ENCODE results near the gene SPON1.
"Not testable (repeated sequence)": the region's sequence is repeated elsewhere in the genome, so short reads cannot be mapped to it uniquely, and the experiment has no call there.

SPON1 gene

DNA sequence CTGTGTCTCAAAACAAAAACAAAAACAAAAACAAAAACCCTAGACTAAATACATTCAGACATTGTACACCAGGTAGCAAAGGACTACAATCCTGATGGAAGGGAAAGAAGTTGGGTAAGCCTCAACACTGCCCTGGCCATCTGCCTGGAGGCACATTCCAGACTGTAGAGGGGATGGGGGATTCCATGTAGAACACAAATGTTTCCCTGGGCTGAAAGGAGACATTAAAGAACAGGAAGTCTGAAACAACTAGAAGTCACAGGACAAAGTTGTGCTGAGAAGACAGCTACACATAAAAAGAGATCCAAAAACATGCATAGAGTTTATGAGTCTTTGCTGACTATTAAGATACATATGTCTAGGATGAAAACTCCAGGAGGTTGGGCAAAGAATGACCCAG lies 312.6 kb downstream of the SPON1 start:
- DNase-seq (ENCODE audit: low read depth), result no peak

DNA sequence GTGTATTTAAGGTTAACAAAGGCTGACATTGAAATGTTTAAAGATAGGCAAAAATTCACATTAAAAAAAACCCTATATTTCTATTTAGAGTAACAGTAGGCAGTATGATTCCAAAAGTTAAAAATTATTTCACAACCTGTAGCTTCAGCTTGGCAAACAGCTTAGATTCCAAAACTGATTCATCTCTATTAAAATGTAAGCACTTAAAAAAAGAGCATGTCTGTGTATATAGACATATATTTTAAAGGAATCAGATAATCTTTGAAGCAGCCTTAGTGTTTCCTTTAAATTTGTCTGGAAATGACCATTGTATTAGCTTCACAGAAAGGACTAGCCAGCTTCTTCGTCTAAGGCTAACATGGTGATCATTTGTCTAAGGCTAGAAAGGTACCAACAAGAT lies 316.3 kb downstream of the SPON1 start:
- DNase-seq (ENCODE audit: low read depth), result not testable (repeated sequence)

DNA sequence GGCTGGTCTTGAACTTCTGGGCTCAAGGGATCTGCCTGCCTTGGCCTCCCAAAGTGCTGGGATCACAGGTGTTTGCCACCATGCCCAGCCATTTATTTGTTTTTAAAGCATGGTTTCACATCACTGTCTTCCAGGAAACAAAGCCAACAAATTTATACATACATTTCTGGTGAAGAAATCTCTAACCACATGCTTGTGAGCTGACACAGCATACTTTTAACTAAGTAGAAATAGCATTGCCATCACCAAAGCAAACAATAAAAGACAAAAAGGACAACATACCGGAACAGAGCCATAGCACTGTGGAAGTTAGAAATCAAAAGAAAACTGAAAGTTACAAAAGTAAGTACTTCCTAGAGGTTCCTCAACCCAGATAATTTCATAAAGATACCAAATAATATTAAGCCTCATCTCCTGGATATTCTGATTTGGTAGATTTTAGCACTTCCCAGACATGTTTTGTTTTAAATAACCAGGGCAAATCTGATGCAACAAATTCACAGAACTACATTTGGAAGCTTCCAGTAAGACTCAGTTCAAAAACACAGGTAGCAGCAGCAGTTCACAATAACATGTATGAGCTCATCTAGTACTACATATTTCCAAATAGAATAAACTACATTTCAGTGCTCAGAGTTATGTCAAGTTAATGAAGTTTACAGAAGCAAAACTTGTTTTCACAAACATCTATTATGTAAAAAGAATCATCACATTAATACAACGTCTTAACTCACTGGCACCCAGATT lies 325.8 kb downstream of the SPON1 start:
- DNase-seq (ENCODE audit: low read depth), result peak; percentile 74

DNA sequence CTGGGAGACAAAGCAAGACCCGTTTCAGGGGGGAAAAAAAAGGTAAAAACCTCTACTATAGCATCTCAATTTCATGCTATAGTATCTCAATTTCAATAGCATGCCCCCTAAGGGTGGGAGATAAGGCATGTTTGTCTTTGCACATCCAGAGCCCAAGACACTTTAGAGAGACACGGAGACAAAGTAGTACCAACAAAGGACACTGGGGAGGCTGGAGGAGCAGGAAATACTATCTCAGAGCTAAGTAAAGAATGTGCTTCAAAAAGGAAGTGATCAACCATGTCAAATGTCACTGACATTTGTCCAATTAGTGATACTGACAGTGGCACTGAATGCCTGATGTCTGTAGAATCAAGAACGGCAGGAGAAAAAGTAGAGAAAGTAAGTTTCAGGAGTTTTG lies 327.9 kb downstream of the SPON1 start:
- no peak for DNase-seq (ENCODE audit: low read depth)

DNA sequence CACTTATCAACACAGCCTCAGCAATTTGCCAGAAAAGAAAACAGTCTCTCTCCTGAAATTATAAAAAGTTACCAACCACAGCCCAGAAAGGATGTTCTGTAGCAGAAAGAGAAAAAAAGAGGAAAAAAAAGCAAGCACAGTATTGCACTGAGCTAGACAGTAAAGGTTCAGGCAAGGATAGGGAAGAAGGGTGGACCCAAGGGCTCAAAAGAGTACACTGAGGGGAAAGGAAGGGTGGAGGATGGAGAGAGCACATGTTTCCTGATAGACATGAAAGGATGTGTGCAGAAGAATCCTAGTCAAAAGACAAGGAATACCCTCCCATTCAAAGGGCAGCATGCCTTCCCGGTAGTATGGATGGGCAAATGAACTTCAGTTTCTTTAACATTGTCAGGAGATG lies 337.4 kb downstream of the SPON1 start:
- DNase-seq (ENCODE audit: low read depth), result no peak

DNA sequence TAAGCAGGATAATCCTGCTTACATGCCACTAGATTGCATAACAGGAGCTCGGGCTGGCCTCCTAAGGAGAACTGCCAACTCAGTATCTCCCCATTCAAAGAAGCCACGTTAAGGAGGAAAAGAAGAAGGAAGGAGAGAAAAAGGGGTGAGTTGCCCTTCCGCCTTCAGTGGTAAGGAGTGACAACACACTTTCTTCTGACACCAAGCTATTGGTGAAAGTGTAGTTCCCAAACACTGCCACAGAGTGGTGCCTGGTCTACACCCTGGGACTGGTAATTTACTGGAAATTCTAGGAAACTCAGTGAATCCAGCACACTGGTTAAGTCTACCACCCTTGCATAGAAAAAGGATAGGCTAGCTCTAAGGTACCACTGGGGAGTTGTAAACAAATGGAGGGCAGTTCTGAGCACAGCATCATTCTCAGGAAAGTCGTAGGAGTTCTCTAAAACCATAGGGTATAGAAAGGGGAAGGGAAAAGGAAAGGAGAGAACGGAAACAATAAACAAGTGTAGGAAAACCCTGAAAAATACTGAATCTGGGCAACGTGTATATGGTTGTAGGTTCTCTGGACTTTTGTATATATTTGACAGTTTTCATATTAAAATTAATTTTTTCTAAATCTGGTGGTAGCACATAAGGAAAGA lies 338.3 kb downstream of the SPON1 start:
- peak; percentile 69 for DNase-seq (ENCODE audit: low read depth)

DNA sequence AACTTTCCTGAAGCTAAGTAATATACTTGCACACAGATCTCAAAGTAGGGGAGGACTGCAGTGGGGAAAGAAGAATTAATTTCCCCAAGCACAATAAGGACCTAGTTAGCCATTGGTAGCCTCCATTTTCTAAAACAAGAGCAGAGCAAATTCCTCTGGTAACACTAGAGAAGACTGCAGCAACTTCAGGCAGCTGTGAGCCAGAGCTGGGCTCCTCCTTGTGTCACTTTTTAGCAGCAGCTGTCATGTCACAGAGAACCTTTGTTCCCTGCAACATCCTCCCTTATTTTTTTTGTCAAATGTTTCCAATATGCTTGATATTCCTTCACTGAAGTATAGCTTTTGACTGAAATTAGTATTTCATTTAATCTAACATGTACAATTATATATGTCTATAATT lies 342.1 kb downstream of the SPON1 start:
- DNase-seq (ENCODE audit: low read depth), result no peak

DNA sequence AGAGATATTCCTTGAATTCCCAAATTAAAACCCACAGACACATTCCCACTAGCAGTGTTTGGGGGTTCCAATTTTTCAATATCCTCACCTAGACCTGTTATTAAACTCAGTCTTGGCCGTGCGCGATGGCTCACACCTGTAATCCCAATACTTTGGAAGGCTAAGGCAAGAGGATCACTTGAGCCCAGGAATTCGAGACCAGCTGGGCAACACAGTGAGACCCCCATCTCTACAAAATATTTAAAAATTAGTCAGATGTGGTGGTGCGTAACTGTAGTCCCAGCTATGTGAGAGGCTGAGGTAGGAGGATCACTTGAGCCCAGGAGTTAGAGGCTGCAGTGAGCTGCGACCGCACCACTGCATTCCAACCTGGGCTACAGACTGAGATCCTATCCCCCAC lies 343.1 kb downstream of the SPON1 start:
- no peak for DNase-seq (ENCODE audit: low read depth)

DNA sequence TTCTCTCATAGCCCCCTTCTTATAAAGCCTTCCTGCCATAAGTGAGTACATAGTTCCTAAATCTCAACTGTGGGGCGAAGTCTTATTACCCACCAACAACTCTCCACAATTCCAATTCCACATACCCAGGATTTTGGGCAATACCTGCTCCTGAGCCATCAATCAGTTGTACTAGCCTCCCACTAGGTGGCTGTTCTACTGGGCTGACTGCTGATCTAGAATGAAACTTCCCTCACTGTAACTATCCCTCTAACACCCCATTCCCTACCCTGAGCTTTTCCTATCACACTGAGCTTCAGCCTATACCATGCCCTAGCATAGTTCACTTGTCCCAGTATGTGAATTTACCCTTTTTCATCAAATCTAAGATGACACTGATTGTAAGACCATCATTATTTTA lies 344.0 kb downstream of the SPON1 start:
- DNase-seq (ENCODE audit: low read depth), result no peak

DNA sequence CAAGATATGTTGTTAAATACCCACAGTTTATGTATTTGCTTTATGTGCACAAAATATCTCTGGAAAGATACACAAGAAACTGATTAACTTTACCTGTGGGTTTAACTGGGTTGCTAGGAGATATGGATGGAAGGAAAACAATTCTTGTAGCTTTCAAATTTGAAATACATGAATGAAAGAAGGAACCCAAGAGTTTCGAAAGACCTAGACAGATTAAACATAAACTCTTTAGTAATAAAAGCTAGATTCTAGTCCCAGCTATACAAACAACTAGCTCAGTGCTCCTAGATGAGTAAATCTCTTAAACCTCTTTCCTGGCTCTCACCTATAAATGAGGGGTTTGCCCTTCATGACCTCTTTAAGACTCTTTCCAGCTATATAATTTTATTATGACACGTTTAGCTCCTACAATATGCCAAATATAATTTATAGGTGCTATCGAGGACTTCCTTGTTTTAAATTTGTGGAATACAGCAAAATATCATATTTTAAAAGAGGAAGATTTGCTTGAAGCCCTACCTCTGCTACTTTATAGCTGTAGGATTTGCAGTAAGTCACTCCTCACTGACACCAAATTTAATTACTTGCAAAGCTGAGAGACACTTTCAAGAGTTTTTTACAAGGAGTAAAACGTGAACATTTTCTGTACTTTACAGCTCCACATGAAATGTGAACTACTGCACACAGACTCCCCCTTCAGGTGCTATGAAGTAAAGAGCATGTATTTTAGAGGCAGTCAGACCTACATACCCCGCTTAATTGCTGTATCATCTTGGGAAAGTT lies 345.8 kb downstream of the SPON1 start:
- DNase-seq (ENCODE audit: low read depth), result peak; percentile 44

DNA sequence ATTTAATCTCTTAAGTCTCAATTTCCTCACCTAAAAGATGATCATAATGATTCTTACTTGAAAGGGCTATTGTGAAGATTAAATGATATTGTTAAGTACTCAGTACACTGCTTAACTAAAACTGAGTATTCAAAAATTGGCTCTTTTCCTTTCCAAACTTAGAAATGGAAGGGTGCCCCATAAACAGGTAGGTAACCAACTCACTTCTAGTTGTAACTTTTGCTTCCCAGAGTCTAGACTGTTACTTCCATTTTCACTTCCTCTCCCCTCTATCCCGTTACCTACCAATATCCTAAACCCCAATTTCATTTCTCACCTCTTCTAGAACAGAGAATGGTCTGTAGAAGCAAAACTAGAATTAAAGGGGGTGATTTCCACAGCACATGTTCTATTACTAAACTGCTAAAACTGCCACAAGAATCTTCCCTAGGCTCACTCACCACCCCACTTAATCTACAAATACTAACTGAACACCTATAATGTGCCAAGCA lies 346.4 kb downstream of the SPON1 start:
- no peak for DNase-seq (ENCODE audit: low read depth)

DNA sequence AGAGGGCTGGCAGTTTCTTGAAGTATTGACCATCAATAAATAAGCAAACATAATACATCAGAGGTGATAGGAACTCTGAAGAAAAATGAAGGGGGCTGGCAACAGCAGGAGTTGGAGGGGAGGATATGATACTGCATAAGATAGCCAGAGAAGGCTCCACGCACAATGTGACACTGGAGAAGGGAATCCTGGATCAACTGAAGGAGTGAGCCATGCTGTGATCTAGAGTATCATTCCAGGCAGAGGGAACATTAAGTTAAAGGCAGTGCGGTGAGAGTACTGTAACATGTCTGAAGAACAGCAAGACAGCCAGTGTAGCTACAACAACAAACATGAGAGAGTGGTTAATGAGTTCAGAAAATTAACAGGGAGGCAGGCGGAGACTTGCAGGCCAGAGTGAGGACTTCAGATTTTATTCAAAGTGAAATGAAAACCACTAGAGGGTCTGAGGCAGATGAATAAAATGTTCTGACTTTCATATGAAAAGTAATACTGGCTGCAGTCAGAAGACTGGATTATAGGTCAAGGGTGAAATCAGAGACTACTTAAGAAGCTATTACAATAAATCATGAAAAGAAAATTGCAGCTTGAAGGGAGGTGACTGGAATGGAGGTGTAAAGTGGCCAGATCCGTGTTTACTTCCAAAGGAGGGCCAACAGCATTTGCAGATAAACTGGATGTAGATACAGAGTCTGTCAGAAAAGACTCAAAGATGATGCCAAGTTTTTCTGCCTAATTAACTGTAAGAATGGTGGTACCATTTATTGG lies 347.1 kb downstream of the SPON1 start:
- DNase-seq (ENCODE audit: low read depth), result no peak

DNA sequence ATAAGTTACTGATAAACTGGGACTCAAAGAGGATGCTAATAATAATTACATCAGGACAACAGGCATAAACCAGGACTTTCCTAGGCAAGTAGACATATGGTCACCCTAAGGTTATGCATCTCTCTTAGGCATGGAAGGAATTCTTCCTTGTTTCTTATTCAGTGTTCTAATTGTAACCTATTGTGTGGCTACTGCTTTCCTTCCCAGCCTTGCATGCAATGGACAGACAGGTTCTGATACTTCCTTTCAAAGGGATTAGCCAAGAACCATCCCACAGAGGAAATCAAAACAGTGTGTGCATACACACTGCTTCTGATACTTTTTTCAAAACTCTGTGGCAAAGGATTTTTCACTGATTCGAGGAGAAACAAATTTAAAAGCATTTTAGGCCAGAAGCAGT lies 348.2 kb downstream of the SPON1 start:
- no peak for DNase-seq (ENCODE audit: low read depth)

DNA sequence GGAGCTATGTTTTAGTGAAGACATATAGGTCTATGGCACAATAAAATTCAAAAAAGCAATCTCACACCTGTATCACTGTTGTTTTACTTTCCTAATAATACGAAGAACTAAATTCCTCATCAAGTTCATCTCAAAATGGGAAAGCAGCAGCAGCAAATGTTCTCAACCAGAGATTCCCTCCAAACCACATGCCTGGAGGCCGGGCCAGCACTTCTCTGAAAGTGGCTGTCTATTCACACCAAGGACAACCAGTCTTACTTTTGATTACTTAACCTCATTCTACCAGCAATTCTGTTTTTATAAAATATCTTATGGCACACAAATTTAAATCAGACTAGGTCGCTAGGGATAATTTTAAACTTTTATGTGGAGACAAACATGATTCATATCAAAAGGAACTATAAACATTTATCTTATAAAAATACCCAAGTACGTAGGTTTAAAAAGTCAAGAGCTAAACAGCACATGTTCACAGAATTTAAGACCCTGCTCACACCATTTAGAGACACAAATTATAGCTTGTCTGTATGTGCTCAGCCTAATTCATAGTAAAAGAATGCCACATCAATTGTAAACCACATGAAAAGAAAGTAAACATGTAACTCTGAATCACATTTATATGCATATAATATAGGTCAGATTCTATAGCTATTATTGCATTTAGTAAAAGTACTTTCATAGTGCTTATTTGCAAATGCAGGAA lies 350.4 kb downstream of the SPON1 start:
- no peak for DNase-seq (ENCODE audit: low read depth)

DNA sequence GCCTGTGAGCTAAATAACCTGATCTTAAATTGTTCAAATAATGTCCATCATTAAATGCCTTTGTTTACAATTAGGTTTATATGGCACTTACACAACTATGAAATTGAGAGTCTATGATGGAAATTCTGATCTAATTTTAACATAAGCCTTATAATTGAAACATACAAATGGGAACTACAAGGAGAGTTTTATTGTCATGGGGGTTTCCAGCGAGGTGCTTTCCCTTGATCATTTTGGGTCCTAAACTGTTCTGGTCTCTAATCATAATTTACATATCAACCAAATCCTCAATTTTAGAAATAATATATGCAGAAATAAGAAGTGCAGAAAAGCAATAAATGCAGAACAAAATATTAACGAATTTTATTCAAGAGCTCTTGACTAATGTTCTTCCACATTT lies 351.6 kb downstream of the SPON1 start:
- no peak for DNase-seq (ENCODE audit: low read depth)

DNA sequence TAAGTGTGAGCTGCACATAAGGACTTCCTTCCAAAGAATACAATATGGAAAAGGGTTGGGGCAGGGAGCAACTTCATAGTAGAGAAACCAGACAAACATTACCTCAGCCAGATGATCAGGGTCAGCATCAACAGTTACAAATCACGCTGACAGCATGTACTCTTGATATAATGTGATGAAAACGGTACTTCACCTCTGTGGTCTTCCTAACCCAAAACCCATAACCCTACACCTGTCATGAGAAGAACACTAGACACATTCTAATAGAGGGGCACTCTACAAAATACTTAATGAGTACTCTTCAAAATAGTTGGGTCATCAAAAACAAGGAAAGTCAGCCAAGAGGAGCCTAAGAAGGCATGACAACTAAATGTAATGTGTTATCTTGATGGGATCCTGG lies 352.6 kb downstream of the SPON1 start:
- no peak for DNase-seq (ENCODE audit: low read depth)

Measured in fibroblast of the conjunctiva (primary cell).